HG02943 (cell line): Measurements from ENCODE around the gene SMIM13.

ENCODE experiments used
- ATAC-seq: cut with Tn5 transposase; IDR thresholded peaks from one replicate; pipeline ENCODE4 v1.9.1; 2021; ENCODE audit warnings: mild to moderate bottlenecking, low read depth, moderate library complexity; ENCODE audit not compliant: unreplicated experiment

Gene SMIM13

DNA sequence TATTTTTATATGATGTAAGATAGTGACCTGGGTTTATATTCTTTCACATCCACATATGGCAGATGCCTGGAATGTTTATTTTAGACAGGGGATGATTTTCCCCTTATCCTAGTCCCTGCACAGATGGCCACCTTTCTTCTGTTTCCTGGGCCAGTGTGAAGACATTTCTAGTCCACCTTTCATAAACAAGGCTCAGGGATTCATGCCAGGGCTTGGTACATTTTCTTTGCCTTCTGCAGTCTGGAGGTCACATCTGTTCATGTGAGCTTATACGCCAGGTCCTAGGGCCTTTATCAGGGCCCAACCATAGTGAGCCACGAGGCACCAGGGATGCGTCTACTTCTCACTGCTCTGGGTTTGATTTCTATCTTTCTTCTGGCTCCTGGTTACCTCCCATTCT is 55.9 kb downstream of the SMIM13 start:
- ATAC-seq = no peak

DNA sequence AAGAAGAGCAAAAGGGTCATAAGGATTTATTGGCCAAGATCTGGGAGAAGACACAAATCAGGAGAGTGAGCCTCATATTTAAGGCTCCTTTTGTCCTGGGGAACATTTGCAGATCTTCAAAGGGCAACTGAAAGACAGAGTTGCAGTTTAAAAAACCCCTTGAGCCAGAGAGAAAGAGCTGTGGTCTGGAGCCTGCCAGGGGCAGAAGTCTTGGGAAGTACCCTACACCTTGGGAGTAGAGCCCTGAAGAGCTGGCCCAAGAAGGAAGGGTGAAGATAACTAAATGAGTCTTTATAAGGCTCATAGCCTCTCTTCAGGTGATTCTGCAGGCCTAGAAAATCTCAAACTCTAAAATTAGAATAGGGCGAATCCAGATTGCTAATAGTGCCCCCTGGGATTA is 57.9 kb downstream of the SMIM13 start:
- no peak for ATAC-seq

DNA sequence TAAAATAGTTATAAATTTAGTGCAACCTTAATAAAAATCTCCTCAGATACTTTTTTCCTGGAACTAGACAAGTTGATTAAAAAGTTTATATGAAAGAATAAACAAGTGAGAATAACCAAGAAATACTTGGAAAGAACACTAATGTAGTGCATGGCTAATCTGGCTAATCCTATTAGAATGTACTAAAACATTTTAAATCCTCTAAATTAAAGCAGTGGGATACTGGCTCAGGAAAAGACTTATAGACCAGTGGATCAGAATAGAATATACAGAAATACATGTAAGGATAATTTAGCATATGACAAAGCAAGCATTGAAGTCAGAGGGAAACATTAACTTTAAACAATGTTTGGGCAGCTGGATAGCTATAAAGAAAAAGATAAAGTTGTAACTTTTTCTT is 58.9 kb downstream of the SMIM13 start:
- ATAC-seq = no peak

DNA sequence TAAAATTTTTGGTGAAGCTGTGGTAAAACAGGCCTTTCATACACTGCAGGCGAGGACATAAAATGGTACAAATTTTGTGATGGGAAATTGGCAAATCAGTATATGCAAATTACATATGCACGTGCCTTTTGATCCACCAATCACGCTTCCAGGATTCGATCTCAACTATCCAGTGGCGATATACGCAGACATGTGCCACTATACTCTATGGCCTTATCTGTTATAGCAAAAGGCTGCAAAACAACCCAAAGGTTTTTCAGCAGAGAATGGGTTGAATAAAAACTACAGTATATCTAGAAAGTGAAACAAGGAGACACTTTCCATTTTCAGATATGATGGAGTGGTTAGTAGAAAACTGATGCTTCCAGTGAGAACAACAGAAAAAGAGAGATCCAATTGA is 59.8 kb downstream of the SMIM13 start:
- no peak for ATAC-seq

DNA sequence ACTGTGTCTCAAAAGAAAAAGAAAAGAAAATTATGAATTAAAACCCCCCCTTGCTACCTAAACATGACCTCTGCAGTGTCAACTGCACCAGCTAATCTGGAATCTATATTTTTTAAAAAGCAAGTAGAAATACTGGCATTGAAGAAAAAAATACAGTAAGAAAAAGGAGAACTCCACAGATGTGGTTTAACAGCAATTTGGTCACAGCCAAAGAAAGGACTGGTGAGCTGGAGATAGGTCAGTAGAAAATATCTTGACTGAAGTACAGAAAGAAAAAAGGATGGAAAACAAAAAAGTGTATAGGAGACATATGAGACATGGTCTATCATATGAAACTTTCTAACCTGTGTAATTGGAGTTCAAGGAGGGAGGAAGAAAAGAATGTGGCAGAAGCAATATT is 62.0 kb downstream of the SMIM13 start:
- ATAC-seq = no peak

DNA sequence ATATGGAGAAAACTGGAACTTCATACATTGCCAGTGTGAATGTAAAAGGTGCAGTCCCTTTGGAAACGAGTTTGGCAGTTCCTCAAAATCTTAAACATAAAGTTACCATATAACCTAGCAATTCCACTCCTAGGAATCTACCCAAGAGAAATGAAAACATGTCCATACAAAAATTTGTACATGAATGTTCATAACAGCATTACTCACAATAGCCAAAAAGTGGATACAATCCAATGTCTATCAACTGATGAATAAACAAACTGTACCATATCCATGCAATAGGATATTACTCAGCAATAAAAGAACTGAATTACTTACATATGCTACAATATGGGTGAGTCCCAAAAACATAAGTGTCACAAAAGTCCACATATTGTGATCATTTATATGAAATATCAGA is 66.6 kb downstream of the SMIM13 start:
- no peak for ATAC-seq

DNA sequence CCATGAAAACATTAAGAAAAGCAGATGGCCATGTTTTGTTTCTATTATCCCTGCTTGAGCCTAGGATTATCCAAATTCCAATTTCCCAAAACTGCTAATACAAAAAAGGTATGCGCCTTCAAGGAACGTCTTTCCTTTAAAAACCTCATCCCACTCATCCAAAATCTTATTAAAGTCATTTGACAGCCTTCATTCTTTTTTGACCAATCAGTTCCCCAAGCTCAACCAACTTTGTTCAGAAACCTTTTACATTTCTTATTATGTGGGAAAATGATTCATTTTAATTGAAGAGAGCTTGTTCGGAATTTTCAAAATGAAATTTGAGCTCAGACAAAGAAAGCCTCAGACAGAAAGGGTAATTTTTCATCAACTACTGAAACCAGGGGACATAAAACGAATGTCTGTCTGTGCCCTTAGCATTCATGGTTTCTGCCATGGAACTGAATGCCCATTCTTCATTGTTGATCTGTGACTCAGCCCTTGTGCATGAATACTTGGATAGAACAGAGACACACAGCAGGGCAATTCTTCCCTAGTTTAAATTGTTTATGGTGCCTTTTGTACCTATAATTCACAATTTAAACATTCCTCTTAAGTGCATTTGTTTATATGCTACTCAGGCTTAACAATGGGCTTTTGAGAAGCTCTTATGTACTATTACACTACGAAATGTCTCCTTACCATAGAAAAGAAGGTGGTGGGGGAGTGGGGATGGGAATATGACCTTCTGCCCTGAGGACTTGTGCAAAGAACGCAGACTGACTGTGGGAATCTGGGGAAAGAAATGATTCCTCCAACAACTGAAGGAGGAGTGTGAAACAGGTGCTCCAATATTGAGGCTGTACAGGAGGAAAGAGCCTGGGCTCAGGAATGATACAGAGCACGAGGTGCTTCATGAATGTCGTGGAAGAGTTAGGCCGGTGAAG is 67.7 kb downstream of the SMIM13 start:
- ATAC-seq = no peak

DNA sequence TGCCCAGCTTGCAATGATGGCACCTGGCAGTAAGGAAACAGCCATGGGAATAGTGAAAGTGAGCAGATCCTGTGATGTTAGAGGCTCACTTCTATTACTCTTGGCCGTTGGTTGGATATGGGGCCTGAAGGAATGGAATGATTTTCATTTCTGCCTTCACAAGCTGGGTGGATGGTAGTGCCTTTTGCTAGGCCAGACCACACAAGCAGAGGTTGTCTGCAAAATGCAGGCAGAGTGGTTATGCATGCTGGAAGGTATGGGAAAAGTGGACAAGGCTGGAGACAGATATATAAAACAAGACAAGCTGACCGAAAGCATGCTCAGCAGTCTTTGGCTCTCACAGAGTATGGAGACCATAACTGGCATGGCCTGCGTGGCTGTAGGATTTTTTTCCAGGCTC is 68.6 kb downstream of the SMIM13 start:
- ATAC-seq = no peak

DNA sequence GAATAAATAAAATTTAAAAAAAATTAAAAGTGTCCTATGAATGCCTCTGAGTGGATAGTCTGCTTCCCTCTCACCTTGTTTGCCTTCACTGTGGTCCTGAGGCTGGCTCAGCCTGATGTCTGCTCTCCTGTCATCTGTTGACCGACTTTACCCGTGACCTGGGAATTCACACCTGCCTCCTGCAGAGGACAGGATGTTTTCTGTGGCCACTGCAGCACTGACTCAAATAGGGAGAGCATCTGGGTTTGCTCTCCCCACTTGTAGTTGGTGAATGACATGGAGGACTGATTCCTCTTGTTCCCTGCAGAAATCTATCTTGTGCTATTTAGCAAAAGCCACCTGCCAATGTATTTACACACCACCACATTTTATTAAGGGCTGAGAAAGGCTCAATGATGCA is 70.3 kb downstream of the SMIM13 start:
- ATAC-seq = no peak

DNA sequence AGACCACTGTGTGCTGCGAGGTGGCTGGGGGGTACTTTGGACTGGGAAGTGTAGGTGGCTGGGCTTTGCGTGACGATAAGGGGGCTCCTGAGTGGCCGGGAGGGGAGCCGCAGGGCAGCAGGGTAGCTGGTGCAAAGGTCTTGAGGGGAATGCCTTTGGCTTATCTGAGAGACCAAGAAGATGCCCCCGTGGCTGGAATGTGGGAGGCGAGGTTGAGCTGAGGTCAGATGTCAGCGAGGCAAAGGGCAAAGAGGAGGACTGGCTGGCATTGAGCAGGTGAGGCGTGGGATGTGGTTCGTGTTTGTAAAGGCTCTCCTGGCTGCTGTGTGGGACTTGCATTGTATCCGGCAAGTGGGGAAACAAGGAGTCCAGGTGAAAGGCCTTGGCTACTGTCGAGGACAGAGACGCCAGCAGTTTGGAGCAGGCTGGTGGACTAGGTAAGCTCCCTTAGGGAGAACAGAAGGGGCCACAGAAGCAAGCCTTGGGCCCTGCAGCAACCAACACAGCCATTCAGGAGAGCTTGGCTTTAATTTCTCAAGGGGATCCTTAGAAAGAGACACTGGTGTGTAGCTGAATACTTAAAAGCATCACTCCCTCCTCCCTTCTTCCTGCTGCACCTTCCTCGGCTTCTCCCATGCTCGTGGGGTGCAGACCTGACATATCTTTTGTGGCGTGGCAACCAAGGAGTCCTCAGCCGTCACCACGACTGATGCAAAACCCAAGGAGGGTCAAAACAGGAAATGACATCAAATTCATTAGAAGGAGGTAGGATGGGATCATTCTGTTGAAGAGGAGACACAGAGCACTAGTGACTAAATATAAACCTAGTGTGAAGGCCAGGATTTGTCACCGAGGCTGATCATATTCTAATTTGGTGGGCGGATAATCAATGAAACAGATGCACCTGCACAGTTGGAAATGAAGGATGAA is 71.3 kb downstream of the SMIM13 start:
- ATAC-seq = no peak

DNA sequence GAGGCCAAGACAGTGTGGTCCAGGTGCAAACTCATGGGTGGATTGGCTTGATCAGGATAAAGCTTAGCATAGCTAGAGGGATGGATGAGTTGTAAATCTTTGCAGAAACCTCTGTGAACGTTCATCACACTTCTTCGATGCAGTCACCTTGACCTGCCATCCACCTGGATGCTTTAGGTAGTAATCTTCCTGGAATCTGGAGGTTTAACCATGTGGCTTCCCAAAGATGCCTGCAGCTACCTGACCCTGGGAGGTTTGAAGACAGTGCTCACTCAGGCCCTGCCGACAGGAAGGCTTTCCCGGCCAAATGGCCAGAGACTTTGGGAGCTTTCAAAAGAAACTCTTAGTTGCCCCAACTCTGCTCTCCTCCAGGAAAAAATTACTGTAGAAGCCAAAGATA is 73.3 kb downstream of the SMIM13 start:
- no peak for ATAC-seq

DNA sequence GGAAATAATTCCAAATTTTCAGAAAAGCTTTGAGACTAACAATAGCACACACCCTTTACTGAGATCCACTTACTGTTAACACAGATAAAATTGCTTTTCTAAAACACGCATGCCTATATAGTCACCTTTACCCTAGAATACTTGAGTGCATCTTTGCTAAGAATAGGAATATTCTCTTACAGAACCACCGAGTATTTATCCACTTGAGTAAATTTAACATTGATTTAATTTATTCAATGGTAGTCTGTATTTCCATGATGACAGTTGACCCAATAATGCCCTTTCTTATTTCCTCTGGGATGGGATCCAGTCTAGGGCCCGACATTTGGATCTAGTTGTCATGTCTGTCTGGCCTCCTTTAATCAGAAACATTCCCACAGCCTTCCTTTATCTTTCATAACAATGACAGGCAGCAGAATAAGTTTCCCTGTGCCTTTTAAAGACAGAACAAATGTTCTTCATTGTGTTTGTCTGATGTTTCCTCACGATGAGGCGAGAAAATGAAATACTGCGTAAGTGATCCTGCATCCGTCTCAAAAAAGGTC is 74.5 kb downstream of the SMIM13 start:
- no peak for ATAC-seq

DNA sequence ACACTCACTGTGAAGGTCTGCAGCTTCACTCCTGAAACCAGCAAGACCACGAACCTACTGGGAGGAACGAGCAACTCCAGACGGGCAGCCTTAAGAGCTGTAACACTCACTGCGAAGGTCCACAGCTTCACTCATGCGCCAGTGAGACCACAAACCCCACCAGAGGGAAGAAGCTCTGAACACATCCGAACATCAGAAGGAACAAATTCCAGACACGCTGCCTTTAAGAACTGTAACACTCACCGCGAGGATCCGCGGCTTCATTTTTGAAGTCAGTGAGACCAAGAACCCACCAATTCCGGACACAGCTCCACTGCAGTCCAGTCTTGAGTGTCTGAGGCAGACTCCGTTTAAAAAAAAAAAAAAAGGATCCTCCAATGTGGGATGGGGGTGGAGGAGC is 78.3 kb downstream of the SMIM13 start:
- ATAC-seq = no peak

DNA sequence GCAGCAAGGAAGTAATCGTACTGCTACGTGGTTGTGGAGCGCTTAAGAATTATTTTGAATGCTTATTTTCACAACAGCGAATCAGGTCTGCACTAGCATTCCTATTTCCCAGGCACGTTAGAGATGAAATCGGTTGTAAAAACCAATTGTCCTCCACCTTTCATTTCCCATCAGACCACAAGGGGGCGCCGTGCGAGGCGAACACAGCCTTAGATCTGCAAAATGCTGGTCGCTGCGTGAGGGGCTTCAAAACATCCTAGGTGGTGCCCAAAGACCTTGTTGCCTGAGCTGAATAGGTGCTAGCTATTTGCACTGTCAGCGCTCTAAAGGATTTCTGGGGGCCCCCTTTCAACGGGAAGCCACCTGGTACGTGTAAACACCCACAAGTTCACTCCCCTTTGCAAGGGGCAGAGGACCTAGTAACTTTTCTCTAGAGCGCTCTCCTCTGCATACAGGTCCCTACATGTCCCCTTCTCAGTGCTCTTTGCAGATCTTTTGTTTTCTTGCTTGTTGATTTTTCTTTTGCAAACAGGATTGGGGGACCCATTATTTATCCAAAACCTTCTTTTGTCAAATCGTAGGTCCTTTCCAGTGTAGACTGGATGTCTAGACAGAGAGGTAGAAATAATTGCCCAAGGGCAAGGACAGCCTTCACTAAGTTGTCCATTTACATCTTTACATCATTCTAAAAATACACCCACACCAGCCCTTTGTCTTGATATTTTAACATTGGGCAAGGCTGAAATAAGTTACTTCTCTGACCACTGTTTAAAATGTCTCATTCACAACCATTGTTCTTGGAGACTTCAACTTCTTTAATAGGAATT is 79.1 kb downstream of the SMIM13 start:
- no peak for ATAC-seq

DNA sequence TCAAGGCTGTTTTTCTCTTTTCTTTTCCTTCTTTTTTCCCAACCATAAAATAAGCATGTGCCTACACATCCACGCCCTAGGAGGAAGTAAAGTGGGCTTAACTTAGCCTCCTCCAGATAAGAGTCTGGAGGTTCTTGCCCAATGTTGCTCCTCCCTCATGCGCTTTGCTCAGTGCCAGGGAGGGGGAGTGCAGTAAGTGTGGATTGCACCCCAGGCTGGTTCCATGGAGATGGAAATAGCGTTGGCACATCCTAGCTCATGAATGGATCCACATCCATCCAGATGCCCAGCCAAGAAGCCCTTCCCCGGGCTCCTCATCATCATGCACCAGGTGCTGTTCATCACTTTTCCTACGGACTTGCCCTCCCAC is 80.6 kb downstream of the SMIM13 start:
- ATAC-seq = no peak

DNA sequence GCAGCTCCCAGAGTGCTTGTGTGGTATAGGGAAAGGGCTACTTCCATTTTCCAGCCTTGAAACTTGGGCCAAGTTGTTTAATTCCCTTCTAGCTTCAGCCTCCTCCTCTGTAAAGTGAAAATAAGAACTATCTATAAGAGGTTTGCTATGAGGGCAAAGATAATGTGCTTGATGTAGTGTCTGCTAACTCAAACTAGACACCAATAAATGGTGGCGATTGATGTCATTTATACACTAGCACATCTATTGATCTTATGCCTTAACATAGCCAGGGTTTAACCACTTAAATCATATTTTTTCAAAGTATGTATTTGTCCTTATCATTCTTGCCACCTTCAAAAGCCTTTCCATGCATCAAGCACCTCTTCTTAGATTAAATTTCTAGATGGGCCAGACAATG is 83.6 kb downstream of the SMIM13 start:
- ATAC-seq = no peak

DNA sequence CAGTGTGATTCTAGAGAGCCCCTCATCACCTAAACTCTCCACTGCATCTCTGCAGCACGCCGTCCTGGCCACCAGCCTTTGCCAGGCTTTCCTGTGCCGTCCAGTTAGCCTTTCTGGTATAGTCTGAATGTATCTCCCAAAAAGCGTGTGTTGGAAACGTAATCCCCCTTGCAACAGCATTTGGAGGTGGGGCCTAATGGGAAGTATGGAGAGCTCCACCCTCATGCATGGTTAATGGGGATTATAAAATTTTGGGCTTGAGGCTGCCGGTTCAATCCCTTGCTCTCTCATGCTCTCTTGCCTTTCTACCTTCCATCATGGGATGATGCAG is 85.4 kb downstream of the SMIM13 start:
- no peak for ATAC-seq

DNA sequence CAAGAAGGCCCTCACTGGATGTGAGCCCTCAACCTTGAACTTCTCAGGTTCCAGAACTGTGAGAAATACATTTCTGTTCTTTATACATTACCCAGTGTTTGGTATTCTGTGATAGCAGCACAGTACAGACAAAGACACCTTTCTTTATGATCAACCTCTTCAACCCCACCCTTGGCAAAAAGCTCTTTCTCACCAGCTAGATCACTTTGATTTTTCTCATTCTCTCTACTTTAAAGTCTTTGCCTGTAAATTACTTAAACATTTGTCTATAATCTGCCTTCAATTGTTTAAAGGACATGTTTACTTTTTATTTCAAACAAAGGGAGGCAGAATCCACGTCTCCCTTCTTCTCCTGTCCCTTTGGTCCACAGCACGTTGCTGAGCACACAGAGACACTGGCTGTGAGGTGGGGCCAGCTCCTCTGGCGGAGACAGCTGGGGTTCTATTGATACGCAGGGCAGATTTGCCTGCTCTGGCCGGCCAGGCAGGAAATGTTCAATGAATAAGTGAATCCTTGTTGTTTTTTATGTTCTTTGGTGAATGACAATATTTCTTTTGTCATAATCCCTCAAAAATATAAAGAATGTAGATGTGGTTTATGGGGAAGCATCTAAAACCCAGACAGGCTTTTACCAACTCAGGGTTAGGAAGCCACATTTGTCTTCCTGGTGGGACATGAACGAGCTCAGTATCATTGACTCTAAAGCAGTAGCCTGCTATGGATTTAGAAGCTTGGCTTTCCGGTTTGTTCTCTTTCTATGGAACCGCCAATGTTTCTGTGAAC is 86.0 kb downstream of the SMIM13 start:
- no peak for ATAC-seq

DNA sequence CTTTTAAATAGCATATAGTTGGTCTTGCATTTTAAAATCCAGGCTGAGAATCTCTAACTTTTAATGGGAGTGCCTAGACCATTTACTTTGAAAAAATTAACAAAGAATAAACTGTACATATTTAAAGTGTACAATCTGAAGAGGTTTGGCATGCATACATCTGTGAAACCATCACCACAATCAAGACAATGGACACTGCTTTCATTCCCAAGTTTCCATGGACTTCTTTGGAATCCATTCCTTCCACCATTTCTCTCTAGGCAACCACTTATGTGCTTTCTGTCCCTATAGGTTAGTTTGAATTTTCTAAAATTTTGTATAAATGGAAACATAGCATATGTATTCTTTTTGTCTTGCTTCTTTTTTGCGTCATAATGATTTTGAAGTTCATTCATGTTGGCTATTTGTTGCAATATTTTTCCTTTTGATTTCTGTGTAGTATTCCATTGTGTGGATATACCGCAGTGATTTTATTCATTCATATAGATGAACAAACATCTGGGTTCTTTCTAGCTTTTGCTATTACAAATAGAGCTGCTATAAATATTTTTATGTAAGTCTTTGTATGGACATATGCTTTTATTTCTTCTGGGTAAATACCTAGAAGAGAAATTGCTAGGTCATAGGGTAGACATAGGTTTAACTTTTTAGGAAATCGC is 88.0 kb downstream of the SMIM13 start:
- no peak for ATAC-seq
